Naive thymus-derived CD8-positive, alpha-beta T cell (primary cell): ENCODE results near the gene MCM9. TPM values are rescaled to one million over a fixed set of nuclear protein-coding genes. Genes with fewer than 3 reads are reported as not detected.

ENCODE experiments used
- ATAC-seq, 2 donors: fragments of 150-1000 bp; cut with Tn5 transposase in 1 of 2; sonication (Bioruptor Pico), chemical (Tn5 transposase) in 1 of 2; 1 replicate in 1 of 2; 2 replicates in 1 of 2; pipeline ENCODE4 v1.10.0; 2021; ENCODE audit warnings: mild to moderate bottlenecking in 2 of 2, moderate library complexity in 2 of 2
- POLR2A ChIA-PET: fragments of 350-600 bp; sonication (Branson Sonifier 250); formaldehyde crosslinking; loops from one replicate; lab custom pipeline; 2021; ENCODE audit warnings: antibody characterized with exemption; lab: Charles Lee
- DNase-seq, 10 donors: peaks; one replicate each; pipeline versions ENCODE4 v3.0.0 to v3.0.0-alpha.2; 2020 to 2022
- H3K27ac Mint-ChIP-seq, 10 donors: one replicate each; pipeline ENCODE4 v1.8.0; 2020 to 2022; ENCODE audit warnings: mild to moderate bottlenecking in 10 of 10, mixed read lengths in 10 of 10, moderate library complexity in 4 of 10, inconsistent platforms in 1 of 10
- H3K27me3 Mint-ChIP-seq, 5 donors: one replicate each; pipeline ENCODE4 v1.8.0; 2021 to 2022; ENCODE audit warnings: mixed read lengths in 5 of 5
- H3K36me3 Mint-ChIP-seq, 3 donors: one replicate each; pipeline ENCODE4 v1.8.0; 2020 to 2022; ENCODE audit warnings: mixed read lengths in 3 of 3, mild to moderate bottlenecking in 2 of 3, inconsistent platforms in 1 of 3
- H3K4me1 Mint-ChIP-seq, 4 donors: one replicate each; pipeline ENCODE4 v1.8.0; 2021 to 2022; ENCODE audit warnings: mixed read lengths in 4 of 4
- H3K4me3 Mint-ChIP-seq, 10 donors: one replicate each; pipeline ENCODE4 v1.8.0; 2020 to 2022; ENCODE audit warnings: mild to moderate bottlenecking in 10 of 10, mixed read lengths in 10 of 10, moderate library complexity in 6 of 10, inconsistent platforms in 1 of 10
- H3K9me3 Mint-ChIP-seq, 9 donors: one replicate each; pipeline ENCODE4 v1.8.0; 2020 to 2022; ENCODE audit warnings: mixed read lengths in 9 of 9, mild to moderate bottlenecking in 3 of 9, inconsistent platforms in 1 of 9, moderate library complexity in 1 of 9
- polyA plus RNA-seq, 3 donors: library from polyadenylated mRNA; unstranded; fragments of 300-500 nt; fragmentation: Illumina TruSeq; gene quantifications; one replicate each; pipeline ENCODE4 v1.2.3, GENCODE V29; 2021
- total RNA-seq, 8 experiments: library from RNA in 2 of 8; stranded (reverse) in 2 of 8; gene quantifications; one replicate each; pipeline ENCODE4 v1.2.3 and lab custom pipeline; 2021 to 2026

MCM9 gene
- total and polyA plus RNA-seq, 5 experiments from 2014 or later = 9.3 to 34.2 (median 12.2) TPM

DNA sequence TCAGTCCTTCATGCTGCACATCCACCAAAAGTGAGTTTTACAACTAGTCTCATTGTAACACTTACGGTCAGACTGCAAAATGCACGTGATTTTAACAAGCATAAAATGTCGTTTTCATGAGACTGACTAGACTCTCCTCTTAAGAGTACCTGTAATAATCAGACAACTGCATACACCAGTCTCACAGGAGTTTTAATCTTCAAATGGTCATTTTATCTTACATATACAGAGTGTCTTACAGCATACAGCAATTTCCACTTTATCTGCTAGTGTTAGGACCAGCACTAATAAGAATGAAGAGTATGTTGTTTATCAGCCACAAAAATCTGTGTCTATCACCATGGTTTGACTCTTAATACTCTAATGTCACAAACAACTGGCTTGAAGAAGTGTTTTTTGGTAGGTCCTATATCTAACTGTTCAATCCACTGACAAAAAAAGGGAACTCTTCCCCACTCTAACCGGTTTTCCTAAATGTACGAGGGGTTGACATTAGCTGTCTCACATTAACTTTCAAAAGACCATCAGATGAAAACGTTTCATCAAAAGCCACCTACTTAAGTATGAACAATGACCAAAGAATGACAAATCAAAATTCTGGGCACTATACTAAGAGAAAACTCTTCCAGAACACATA is 42.5 kb downstream of the MCM9 start:
- ATAC-seq (no peak), DNase-seq (peak in 2 of 10 donors; percentile 31 to 38)
- H3K36me3 Mint-ChIP-seq = peaks cover 2 to 5% (median 4%) of the 10 kb centered on the region in 3 donors
- peak overlapping the region; percentile 90 to 99 (median 95) for H3K4me3 Mint-ChIP-seq
- POLR2A ChIA-PET = interaction anchor here (1.0 to 6.0 kb wide), 14 partner anchors 9 to 334 kb away, joined by 4 to 51 read pairs (median 15); partner anchors contain the start of genes CEP85L and MCM9
- H3K4me1 Mint-ChIP-seq = peaks cover 30 to 70% (median 60%) of the 10 kb centered on the region in 4 donors
- H3K9me3 Mint-ChIP-seq = peaks cover 0 to 3% (median 0%) of the 10 kb centered on the region in 9 donors
- H3K27ac Mint-ChIP-seq = peak overlapping the region; percentile 97 to 100 (median 99)
- H3K27me3 Mint-ChIP-seq = peaks cover 0 to 1% (median 0%) of the 10 kb centered on the region in 5 donors

DNA sequence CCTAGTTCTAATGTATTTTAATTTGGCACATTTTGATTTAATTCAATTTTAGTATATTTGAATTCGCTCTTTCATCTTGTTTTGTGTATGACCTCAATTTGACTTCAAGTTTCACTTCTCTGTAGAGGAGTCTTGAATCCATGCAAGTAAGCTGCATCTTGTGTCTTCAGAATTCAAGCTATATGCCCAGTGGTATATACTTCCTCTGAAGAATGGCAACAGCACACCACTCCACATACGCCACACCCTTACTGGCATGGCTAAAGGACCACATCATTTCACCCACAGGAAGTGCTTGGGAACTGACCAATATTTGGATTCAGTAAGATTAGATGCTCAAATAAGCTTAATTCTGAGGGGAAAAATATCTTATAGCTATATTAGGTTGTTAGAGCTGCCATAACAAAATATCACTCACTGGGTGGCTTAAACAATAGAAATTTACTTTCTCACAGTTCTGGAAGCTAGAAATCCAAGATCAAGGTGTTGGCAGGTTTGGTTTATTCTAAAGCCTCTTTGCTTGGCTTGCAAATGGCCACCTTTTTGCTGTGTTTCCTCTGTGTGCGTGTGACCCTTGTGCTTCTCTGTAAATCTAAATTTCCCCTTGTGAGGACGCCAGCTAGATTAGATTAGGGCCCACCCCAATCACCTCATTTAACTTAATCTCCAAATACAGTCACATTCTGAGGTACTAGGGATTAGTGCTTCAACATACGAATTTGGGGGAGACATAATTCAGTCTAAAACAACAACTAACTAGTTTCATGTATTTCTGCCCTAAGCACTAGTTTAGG is 43.8 kb downstream of the MCM9 start:
- H3K27ac Mint-ChIP-seq = peak overlapping the region; percentile 97 to 100 (median 99)
- peaks cover 0 to 3% (median 0%) of the 10 kb centered on the region in 9 donors for H3K9me3 Mint-ChIP-seq
- H3K36me3 Mint-ChIP-seq = peaks cover 2 to 5% (median 4%) of the 10 kb centered on the region in 3 donors
- POLR2A ChIA-PET = interaction anchor here (0.5 to 6.0 kb wide), 10 partner anchors 8 to 332 kb away, joined by 3 to 51 read pairs (median 6); partner anchors contain the start of gene MCM9
- ATAC-seq (no peak), DNase-seq (peak in 3 of 10 donors; percentile 8 to 23 (median 15))
- peak overlapping the region; percentile 90 to 99 (median 95) for H3K4me3 Mint-ChIP-seq
- H3K27me3 Mint-ChIP-seq = peaks cover 0 to 1% (median 0%) of the 10 kb centered on the region in 5 donors
- peaks cover 36 to 74% (median 67%) of the 10 kb centered on the region in 4 donors for H3K4me1 Mint-ChIP-seq

DNA sequence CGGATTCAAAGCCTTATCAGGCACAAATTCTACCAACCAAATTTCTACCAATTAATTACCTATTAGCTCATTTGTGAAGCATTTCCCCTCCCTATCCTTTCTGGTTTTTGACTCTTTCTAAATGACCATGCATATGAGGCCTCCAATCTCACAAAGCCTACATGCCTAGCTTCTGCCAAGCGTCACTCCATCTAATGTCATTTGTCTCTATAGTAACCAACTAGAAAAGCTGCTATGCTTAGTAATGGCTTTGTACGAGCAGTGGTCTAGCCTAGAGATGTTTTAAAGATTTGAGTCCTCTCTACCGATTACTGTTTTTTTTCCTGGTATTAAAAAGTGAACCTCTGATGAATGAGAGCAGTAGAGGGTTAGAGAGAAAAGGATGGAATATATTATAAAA is 45.8 kb downstream of the MCM9 start:
- no peak for ATAC-seq
- H3K27ac Mint-ChIP-seq = peak overlapping the region; percentile 42 to 100 (median 84)
- H3K27me3 Mint-ChIP-seq = peaks cover 0 to 1% (median 0%) of the 10 kb centered on the region in 5 donors
- peak overlapping the region in 3 of 10 donors; percentile 9 to 19 (median 17) for H3K4me3 Mint-ChIP-seq
- H3K4me1 Mint-ChIP-seq = peaks cover 40 to 84% (median 77%) of the 10 kb centered on the region in 4 donors
- no peak for DNase-seq
- peaks cover 2 to 5% (median 3%) of the 10 kb centered on the region in 3 donors for H3K36me3 Mint-ChIP-seq
- H3K9me3 Mint-ChIP-seq = peaks cover 0 to 3% (median 0%) of the 10 kb centered on the region in 9 donors
- POLR2A ChIA-PET = interaction anchor here (0.9 to 1.3 kb wide), 5 partner anchors 24 to 189 kb away, joined by 3 to 6 read pairs (median 4); partner anchors contain the start of gene MCM9

DNA sequence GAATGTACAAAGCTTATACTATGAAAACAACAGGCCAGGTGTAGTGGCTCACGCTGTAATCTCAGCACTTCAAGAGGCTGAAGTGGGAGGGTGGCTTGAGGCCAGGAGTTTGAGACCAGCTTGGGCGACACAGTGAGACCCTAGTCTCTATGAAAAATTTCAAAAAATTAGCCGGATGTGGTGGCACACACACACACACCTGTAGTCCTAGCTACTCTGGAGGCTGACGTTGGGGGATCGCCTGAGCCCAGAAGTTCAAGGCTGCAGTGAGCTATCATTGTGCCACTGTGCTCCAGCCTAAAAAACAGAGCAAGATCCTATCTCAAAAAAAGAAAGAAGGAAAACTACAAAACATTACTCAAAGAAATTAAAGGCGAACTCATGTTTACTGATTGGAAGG is 48.3 kb downstream of the MCM9 start:
- peak overlapping the region in 3 of 10 donors; percentile 1 to 48 (median 3) for H3K4me3 Mint-ChIP-seq

DNA sequence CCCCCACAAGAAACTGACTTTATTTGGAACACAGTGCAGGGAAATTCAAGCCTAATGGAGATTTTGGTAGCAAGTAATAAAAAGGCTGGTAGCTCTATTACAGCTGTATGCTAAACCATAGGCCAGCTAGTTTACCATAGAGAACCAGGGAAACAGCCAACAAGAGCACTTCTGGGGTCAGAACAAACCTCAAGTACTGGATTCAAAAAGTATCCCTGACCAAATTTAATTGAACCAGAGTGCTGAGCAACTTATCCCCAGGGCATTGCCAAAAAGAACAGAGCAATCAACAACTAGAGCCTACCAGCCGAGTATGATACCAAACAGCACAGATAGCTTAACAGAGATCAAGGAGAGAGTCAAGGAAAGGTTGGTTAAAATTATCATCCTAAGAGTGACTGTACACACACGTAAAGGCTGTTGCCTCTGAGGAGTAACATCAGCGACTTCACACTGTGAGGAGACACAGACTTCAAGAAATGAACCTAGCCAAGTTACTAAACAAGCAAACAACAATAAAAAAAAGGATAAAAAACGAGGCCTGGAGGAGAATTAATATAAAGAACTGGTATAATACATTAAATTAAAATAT is 52.5 kb downstream of the MCM9 start:
- Mint-ChIP-seq H3K36me3 (peaks cover 0 to 3% (median 0%) of the 10 kb centered on the region in 3 donors), H3K9me3 (peaks cover 0 to 3% (median 0%) of the 10 kb centered on the region in 9 donors), H3K4me1 (peaks cover 32 to 86% (median 71%) of the 10 kb centered on the region in 4 donors), H3K27ac (peak overlapping the region in 5 of 10 donors; percentile 10 to 83 (median 48)), H3K27me3 (no peaks in the 10 kb centered on the region), H3K4me3 (peak overlapping the region in 4 of 10 donors; percentile 3 to 30 (median 8))
- POLR2A ChIA-PET = interaction anchor here (4.4 kb wide), 1 partner anchor 11 kb away, joined by 39 read pairs; the partner anchor contains the start of gene ASF1A
- ATAC-seq (no peak), DNase-seq (no peak)

More for the DNA sequence above, 48.3 kb downstream of the MCM9 start:
- Mint-ChIP-seq H3K4me1 (peaks cover 31 to 87% (median 80%) of the 10 kb centered on the region in 4 donors), H3K9me3 (peaks cover 0 to 3% (median 0%) of the 10 kb centered on the region in 9 donors), H3K27ac (peak overlapping the region in 9 of 10 donors; percentile 45 to 100 (median 75)), H3K27me3 (no peaks in the 10 kb centered on the region), H3K36me3 (peaks cover 0 to 5% (median 0%) of the 10 kb centered on the region in 3 donors)
- ATAC-seq = no peak
- no peak for DNase-seq
- POLR2A ChIA-PET = interaction anchor here (0.6 kb wide), 1 partner anchor 92 kb away, joined by 3 read pairs; no protein-coding TSS in a partner anchor

DNA sequence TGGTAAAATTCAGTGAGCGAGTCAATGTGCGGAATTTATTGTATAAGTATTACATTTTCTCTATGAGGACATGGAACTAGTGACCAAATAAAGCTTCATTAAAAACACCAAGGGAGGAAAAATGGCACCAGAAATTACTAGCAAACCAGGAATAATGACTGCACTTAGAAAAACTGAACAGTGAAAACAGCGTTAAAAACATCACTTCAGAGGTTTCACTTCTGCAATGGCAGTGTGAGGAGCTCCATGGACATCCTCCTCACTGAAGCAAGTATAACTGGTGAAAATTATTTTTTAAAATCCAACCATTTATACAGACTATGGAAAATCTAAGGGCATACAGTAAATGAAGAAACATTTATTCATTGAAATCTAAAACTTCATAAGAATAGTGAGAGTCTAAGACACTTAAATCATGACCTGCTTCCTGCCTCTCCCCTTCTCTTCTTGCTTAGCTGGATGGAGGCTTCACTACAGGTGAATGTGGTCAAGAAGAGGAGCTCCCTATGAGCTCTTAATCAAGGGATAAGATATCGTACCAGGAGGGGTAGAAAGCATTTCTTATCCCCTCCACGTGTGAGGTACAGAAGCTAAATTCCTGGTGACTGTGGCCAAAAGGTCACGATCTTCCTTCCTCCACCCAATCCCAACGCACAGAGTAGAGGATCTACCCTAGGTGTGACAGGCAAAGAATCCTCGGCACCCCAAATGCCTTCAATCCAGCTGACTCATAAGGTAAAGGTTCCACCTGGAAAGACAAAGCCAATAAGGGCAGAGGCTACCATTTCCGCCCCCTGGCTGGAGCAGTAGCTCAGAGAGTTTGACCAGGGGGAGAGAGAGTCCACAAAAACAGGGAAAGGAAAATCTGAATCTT is 53.3 kb downstream of the MCM9 start:
- H3K4me1 Mint-ChIP-seq = peaks cover 32 to 86% (median 70%) of the 10 kb centered on the region in 4 donors
- POLR2A ChIA-PET = interaction anchor here (4.4 kb wide), 1 partner anchor 11 kb away, joined by 39 read pairs; the partner anchor contains the start of gene ASF1A
- H3K4me3 Mint-ChIP-seq = peak overlapping the region in 8 of 10 donors; percentile 0 to 67 (median 43)
- ATAC-seq = peak in 1 of 2 donors; percentile 49
- no peak for DNase-seq
- H3K27me3 Mint-ChIP-seq = no peaks in the 10 kb centered on the region
- H3K9me3 Mint-ChIP-seq = peaks cover 0 to 3% (median 0%) of the 10 kb centered on the region in 9 donors
- peaks cover 0 to 3% (median 0%) of the 10 kb centered on the region in 3 donors for H3K36me3 Mint-ChIP-seq
- H3K27ac Mint-ChIP-seq = peak overlapping the region in 8 of 10 donors; percentile 10 to 83 (median 42)

DNA sequence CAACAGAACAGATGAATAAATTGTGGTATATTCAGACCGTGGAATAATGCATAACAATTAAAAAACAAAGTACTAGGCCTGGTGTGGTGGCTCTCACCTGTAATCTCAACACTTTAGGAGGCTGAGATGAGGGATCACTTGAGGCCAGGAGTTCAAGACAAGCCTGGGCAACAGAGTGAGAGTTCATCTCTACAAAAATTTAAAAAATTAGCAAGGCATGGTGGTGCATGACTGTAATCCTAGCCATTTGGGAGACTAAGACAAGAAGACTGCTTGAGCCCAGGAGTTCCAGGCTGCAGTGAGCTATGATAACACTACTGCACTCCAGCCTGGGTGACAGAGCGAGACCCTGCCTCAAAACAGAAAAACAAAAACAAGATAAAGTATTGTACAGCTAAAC is 57.2 kb downstream of the MCM9 start:
- POLR2A ChIA-PET = no interaction called here
- H3K27ac Mint-ChIP-seq = peak overlapping the region in 1 of 10 donors; percentile 70
- no peaks in the 10 kb centered on the region for H3K27me3 Mint-ChIP-seq
- no peak for ATAC-seq
- peaks cover 0 to 3% (median 0%) of the 10 kb centered on the region in 9 donors for H3K9me3 Mint-ChIP-seq
- H3K4me3 Mint-ChIP-seq = no peak overlapping the region
- peaks cover 0 to 10% (median 0%) of the 10 kb centered on the region in 3 donors for H3K36me3 Mint-ChIP-seq
- no peak for DNase-seq
- H3K4me1 Mint-ChIP-seq = peaks cover 24 to 64% (median 57%) of the 10 kb centered on the region in 4 donors

DNA sequence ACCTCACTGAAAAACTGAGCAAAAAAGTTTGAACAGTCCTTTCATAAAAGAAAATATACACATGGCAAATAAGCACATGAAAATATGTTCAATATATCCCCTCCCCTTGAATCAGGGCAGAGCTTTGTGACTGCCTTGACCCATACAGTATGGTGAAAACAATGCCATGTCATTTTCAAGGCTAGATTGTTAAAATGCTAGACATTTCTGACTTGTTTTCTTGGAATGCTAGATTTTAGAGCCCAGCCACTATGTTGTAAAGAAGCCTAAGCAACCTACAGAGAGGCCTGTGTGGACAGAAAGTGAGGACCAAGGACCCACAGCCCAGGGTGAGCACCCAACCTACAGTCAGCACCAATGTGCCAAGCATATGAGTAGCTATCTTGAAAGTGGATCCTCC is 58.1 kb downstream of the MCM9 start:
- Mint-ChIP-seq H3K4me3 (no peak overlapping the region), H3K27ac (no peak overlapping the region), H3K36me3 (peaks cover 0 to 10% (median 0%) of the 10 kb centered on the region in 3 donors), H3K9me3 (peaks cover 0 to 3% (median 0%) of the 10 kb centered on the region in 9 donors), H3K4me1 (peaks cover 20 to 60% (median 50%) of the 10 kb centered on the region in 4 donors), H3K27me3 (no peaks in the 10 kb centered on the region)
- DNase-seq (no peak), ATAC-seq (no peak)
- POLR2A ChIA-PET = no interaction called here

DNA sequence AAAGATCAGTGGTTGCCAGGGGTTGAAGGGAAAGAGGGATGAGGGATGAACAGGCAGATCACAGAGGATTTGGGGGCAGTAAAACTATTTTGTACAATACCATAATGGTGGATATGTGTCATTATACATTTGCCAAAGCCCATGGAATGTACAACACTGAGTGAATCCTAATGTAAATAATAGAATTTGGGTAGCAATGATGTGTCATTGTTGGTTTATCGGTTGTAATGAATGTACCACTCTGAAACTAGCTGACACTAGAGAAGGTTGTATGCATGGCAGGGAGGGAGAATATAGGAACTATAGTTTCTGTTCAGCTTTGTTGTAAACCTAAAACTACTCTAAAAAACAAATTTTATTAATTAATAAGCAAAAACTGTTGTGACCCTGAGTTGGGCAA is 58.8 kb downstream of the MCM9 start:
- Mint-ChIP-seq H3K27me3 (no peaks in the 10 kb centered on the region), H3K4me3 (no peak overlapping the region), H3K4me1 (peaks cover 21 to 59% (median 48%) of the 10 kb centered on the region in 4 donors), H3K36me3 (peaks cover 4 to 12% (median 4%) of the 10 kb centered on the region in 3 donors), H3K9me3 (peaks cover 0 to 3% (median 0%) of the 10 kb centered on the region in 9 donors), H3K27ac (no peak overlapping the region)
- POLR2A ChIA-PET = no interaction called here
- DNase-seq = no peak
- no peak for ATAC-seq

DNA sequence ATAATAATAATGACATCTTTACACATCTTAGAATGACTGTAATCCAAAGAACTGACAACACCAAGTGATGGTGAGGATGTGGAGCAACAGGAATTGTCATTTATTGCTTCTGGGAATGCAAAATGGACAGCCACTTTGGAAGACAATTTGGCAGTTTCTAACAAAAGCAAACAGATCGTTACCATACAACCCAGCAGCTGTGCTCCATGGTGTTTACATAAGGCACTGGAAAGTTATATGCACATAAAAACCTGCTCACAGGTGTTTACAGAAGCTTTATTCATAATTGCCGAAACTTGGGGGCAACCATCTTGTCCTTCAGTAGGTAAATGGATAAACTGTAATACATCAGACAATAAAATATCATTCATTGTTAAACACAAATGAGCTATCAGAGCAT is 59.3 kb downstream of the MCM9 start:
- POLR2A ChIA-PET = no interaction called here

DNA sequence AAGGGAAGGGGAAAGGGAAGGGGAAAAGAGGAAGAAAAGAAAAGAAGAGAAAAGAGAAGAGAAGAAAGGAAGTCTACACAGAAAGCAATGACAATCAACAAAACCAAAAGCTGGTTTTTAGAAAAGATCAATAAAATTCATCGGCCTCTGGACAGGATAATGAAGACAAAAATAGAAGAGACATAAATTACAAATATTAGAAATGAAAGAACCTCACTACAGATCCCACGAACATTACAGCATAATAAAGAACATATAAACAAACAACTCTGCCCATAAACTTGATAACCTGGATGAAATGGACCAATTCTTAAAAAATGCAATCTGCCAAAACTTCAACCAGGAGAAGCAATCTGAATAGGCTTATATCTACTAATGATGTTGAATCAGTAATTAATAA is 61.7 kb downstream of the MCM9 start:
- no peak overlapping the region for H3K4me3 Mint-ChIP-seq
- H3K9me3 Mint-ChIP-seq = peaks cover 0 to 19% (median 13%) of the 10 kb centered on the region in 9 donors
- no peak for DNase-seq
- POLR2A ChIA-PET = no interaction called here
- peaks cover 16 to 46% (median 42%) of the 10 kb centered on the region in 4 donors for H3K4me1 Mint-ChIP-seq
- no peak for ATAC-seq
- peaks cover 6 to 30% (median 26%) of the 10 kb centered on the region in 3 donors for H3K36me3 Mint-ChIP-seq
- H3K27me3 Mint-ChIP-seq = no peaks in the 10 kb centered on the region
- H3K27ac Mint-ChIP-seq = peak overlapping the region in 3 of 10 donors; percentile 1 to 71 (median 21)

More for the DNA sequence above, 59.3 kb downstream of the MCM9 start:
- ATAC-seq = no peak
- peaks cover 4 to 18% (median 8%) of the 10 kb centered on the region in 3 donors for H3K36me3 Mint-ChIP-seq
- no peaks in the 10 kb centered on the region for H3K27me3 Mint-ChIP-seq
- H3K4me1 Mint-ChIP-seq = peaks cover 20 to 59% (median 48%) of the 10 kb centered on the region in 4 donors
- peaks cover 0 to 3% (median 0%) of the 10 kb centered on the region in 9 donors for H3K9me3 Mint-ChIP-seq
- no peak for DNase-seq
- peak overlapping the region in 1 of 10 donors; percentile 6 for H3K27ac Mint-ChIP-seq
- no peak overlapping the region for H3K4me3 Mint-ChIP-seq
